GM23248 (cell line): ENCODE results near the gene ZMAT3.

Experiments
- EZH2 ChIP-seq: fragments of 200-600 bp; sonication (generic); IDR thresholded peaks from 2 replicates; pipeline ENCODE4 v1.6.1; 2018; ENCODE audit warnings: antibody characterized with exemption, mild to moderate bottlenecking; ENCODE audit not compliant: insufficient read depth, poor library complexity, severe bottlenecking
- EZH2phosphoT487 ChIP-seq: fragments of 200-600 bp; sonication (generic); IDR thresholded peaks from 2 replicates; pipeline ENCODE4 v1.6.1; 2018; ENCODE audit warnings: antibody characterized with exemption, moderate library complexity, mild to moderate bottlenecking, low read depth; ENCODE audit not compliant: insufficient read depth

GRCh38 chr3:178987745-178988144, 83.9 kb downstream of the ZMAT3 start:
- TF ChIP-seq EZH2 (no peak), EZH2phosphoT487 (no peak)
